Measurements from ENCODE around the gene SAV1.
A peak's percentile ranks its signal among the peaks of the same experiment; 100 is the strongest.
"Not testable (repeated sequence)": the region's sequence is repeated elsewhere in the genome, so short reads cannot be mapped to it uniquely, and the experiment has no call there.

The SAV1 gene

GRCh38 chr14:50667996-50668825 is at the start of gene SAV1:
Gene SAV1 (minus strand): TSS chr14:50668306. CDS start chr14:50667967, 339 bp downstream.
- peak; percentile 41 for DNase-seq (ENCODE audit: low read depth)

DNA sequence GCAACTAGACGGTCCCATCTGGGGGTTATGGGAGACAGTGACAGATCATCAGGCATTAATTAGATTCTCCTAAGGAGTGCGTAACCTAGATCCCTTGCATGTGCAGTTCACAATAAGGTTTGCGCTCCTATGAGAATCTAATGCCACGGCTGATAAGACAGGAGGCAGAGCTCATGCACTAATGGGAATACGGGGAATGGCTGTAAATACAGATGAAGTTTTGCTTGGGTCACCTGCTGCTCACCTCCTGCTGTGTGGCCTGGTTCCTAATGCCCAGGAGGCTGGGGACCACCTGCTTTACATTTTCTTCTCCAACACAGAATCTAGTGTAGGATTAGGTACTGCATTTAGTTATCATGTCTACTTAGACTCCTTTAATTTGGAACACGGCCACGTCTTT is 49.7 kb upstream of the SAV1 start:
- no peak for DNase-seq (ENCODE audit: low read depth)

DNA sequence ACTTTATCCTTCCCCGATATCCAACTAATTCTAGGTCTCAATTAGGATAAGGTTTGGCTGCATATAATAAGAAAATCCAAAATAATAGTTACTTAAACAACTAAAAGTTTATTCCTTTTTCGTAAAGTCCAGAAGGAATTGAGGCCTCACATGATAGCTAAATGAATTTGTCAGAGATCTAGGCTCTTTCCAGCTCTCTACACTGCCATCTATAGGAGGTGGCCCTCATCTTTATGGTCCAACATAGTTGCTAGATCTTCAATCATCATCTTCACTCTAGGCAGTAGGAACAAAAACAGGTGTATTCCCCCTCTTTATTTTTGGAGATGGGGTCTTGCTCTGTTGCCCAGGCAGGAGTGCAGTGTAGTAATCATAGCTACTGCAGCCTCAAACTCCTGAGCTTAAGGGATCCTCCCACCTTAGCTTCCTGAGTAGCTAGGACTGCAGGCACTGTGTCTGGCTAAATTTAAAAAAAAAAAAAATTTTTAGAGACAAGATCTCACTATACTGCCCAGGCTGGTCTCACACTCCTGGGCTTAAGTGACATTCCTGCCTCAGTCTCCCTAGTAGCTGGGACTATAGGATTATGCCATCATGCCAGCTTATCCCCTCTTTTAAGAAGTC is 46.5 kb upstream of the SAV1 start:
- no peak for DNase-seq (ENCODE audit: low read depth)

DNA sequence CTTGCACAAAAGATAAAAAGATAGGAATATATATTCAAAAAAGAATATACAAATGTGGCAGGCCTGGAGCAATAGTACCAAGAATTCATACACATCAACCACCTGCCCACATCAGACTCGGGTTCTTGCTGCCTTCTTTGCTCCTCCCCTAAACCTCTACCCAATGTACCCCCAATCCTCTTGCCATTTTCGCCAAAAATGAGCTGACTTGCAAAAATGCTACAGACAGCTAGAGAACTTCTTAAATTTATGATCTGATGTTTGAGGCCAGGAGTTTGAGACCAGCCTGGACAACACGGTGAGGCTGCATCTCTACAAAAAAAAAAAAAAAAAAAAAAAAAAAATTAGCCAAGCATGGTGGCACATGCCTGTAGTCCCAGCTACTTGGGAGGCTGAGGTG is 42.9 kb upstream of the SAV1 start:
- no peak for DNase-seq (ENCODE audit: low read depth)

DNA sequence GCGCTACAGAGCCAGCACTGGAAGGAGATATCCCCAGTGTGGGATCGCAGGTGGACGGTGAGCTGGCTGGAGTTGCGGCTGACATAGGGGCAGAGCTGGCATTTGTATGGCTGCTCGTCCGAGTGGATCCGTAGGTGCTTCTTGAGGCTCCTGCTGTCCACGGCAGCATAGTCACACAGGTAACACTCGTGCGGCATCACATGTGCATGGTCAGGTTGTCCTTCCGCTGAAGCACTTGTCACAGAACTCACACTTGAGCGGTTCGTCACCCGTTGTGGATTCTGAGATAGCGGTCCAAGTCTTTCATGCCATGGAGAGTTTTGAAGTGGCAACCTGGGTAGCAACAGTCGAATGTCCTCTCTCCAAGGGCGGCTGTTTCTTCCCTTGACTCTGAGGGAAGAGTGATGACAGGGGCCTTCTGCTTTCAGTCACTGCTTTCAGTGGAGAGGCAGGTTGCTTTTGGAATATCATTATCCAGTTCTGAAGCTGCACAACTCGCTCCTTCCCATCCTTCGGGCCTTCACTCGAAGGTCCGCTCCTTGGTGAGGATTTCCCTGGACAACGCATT is 37.0 kb upstream of the SAV1 start:
- no peak for DNase-seq (ENCODE audit: low read depth)

- DNase-seq (ENCODE audit: low read depth) = no peak
These were observed 36.4 kb upstream of the SAV1 start for GRCh38 chr14:50704454-50705010.

GRCh38 chr14:50697659-50698290 is 29.7 kb upstream of the SAV1 start:
- DNase-seq (ENCODE audit: low read depth) = no peak

- not testable (repeated sequence) for DNase-seq (ENCODE audit: low read depth)
These were observed 26.2 kb upstream of the SAV1 start for GRCh38 chr14:50694260-50694659.

DNA sequence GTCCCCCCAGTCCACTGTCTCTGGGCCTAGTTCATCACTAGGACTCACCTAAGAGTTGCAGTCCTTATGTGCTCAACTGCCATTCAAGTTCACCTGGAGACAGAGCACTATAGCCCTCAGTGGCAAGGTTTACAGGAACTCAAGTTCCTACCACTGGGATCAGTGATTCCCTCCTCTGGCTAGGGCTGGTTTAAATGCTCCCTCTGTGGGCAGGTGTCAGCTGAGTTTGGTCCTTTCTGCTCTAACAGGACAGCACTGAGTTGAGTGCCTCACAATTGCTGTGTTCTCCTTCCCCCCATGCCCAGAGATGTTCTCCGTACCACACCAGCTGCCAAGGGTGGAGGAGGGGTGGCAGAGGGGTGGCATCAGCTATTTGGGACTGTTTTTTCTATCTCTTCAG is 20.8 kb upstream of the SAV1 start:
- no peak for DNase-seq (ENCODE audit: low read depth)

DNA sequence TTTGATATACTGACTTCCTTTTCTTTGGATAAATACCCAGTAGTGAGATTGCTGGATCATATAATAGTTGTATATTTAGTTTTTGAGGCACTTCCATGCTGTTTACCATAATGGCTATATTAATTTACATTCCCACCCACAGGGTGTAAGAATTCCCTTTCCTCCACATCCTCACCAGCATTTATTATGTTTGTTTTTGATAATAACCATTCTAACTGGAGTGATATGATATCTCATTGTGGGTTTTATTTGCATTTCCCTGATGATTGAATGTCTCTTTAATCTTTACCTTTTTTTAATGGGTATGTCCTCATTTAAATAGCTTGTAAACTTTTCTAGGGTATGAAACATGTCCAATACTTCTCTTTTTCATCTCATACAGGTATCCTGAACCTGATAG is 11.6 kb upstream of the SAV1 start:
- no peak for DNase-seq (ENCODE audit: low read depth)

DNA sequence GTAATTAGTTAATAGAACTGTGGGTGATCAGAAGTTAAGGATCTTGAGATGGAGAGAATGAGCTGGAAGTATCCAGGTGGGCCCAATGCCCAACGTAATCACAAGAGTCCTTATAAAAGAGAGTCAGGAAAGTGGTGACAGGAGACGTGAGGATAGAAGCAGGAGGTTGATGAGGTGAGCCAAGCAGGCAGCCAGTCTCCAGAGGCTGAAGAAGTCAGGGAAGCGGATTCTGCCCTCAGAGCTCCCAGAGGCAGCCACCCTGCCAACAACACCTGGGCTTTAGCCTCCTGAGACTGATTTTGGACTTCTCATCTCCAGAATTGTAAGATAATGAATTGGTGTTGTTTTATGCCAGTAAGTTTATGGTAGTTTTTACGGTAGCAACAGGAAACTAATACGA is 10.1 kb upstream of the SAV1 start:
- DNase-seq (ENCODE audit: low read depth) = no peak

- no peak for DNase-seq (ENCODE audit: low read depth)
These were observed 9.5 kb upstream of the SAV1 start for GRCh38 chr14:50677527-50678063.

DNA sequence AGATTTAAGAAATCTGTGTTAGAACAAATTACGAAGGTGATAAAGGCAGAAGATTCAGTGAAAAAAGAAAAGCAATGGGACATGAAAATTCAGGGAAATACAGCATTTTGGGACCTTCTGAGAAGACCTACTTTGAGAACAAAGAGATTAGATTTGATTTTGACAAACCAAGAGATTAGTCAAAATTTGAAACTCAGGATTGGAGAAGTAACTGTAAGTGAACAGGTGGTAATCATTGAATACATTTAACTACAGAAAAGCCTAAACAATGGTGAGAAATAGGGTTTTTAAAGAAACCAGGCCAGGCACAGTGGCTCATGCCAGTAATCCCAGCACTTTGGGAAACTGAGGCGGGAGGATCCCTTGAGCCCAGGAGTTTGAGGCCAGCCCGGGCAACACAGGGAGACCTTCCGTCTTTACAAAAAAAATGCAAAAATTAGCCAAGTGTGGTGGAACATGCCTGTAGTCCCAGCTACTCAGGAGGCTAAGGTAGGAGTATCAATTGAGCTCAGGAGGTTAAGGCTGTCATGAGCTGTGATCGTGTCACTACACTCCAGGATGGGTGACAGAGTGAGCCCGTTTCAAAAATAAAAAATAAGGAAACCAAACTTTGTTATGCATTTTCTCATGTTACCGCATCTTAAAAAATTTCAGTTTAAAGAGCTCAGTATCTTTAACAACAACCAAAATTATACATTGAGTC is 8.9 kb upstream of the SAV1 start:
- DNase-seq (ENCODE audit: low read depth) = no peak

- DNase-seq (ENCODE audit: low read depth) = no peak
These were observed 7.5 kb upstream of the SAV1 start for GRCh38 chr14:50675597-50675996.

GRCh38 chr14:50670866-50671256 is 2.8 kb upstream of the SAV1 start:
- no peak for DNase-seq (ENCODE audit: low read depth)

GRCh38 chr14:50670196-50670865 is 2.2 kb upstream of the SAV1 start:
- DNase-seq (ENCODE audit: low read depth) = no peak

DNA sequence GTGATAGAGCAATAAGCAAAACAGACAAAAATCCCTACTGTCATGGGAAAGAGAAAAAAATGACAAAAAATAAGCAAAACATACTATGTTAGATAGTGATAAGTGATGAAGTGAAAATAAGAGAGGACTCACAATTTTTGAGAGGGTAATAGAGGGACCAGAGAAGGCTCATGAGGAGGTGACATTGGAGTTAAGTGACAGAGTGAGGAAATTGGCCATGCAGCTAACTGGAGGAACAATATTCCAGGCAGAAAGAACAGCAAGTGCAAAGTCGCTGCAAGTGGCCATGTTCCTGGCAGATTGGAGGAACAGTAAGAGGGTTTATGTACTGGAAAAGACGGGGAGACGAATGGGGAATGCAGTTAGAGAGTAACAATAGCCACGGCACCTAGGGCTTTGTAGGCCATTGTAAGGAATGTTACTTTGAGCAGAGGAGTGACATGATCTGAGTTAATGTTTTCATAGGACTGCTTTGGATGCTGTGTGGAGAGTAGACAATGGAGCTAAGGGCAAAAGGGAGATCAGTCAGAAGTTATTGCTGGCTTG is 1.4 kb upstream of the SAV1 start:
- no peak for DNase-seq (ENCODE audit: low read depth)

DNA sequence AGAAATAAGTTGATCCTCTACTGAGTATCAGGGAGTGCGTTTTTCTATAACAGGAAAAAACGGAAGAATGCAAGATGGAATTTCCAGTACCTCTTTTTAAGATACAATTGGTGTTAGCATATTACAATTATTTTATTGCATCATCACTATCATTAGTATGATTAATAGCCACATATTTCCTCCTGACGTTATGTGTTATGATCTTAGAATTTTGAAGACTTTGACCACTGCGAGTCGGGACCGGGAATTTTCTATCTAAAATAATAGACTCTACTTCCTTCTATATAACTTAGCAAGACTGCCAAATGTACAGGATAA is 679 bp upstream of the SAV1 start:
- DNase-seq (ENCODE audit: low read depth) = no peak

DNA sequence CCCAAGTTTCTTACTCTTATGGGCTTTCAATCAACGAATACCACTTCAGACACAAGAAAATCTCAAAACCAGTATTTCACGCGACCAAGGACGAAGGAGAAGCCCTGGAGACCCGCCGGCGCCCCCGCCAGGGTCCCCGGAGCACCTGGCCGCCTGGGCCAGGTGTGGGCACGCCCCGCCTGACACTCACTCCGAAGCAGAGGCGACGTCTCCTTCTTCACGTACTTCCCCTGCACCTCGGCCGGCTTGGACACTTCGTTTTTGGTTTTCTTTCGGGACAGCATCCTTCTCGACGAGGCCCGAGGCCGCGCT is 466 bp downstream of the SAV1 start:
- no peak for DNase-seq (ENCODE audit: low read depth)

DNA sequence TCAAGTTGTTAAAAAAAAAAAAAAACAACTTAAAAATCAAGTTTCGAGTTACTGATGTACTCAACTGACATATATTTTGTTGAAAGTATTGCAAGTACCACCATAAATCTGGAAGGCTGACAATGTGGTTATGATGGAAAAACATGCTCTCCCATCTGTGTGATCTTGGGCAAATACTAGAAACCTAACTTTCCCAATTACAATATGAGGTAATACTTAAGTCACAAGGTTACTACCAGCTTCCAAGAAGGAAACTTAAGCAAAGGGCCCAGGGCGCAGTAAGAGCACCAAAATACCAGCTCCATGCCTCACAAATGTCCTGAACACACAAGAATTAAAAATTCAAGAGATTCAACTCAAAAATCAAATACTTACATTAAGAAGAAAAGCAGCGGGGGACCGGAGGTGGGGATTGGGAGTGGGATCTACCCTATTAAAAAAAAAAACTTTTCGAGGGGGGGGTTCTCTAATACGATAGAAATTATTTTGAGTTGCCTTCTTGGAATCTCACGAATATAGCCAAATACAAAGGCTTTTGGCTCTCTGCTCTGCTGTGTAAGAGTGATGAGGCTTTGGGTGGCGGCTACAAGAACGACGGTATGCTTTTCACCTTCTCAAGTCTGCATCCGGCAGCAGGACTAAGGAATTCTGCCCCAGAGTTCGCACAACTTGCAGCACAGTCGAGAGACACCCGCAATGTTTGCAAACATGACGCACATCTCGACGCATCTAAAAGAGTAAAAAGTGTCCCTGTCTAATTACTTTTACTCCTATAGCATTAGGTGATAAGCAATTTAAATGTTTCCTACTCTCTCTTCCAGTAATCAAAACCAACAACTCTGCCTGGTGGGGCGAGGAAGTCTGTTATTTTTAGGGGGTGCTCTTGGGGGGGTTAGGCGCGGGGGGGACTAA is 1.1 kb downstream of the SAV1 start:
- DNase-seq (ENCODE audit: low read depth) = no peak

Data from activated T-cell treated with anti-CD3 and anti-CD28 coated beads for 24 hours (primary cell).